Measurements from ENCODE around the gene CHRM5.

The CHRM5 gene

GRCh38 chr15:34114739-34115138 lies 146.4 kb downstream of the CHRM5 start:
- Histone ChIP-seq H3K36me3 (no peaks in the 10 kb centered on the region), H3K27ac (no peak overlapping the region), H3K27me3 (peaks cover 4% of the 10 kb centered on the region), H3K9me3 (no peaks in the 10 kb centered on the region), H3K4me3 (ENCODE audit: low read depth in 1 of 2, low read length in 1 of 2) (no peak overlapping the region), H3K4me1 (ENCODE audit: control insufficient read depth in 1 of 2, insufficient read depth in 1 of 2, low read depth in 1 of 2, low read length in 1 of 2) (no peaks in the 10 kb centered on the region)
- TF ChIP-seq CTCF (IDR thresholded peaks at IDR 0.05): no peak

GRCh38 chr15:34116620-34117019 lies 148.3 kb downstream of the CHRM5 start:
- Histone ChIP-seq H3K9me3 (no peaks in the 10 kb centered on the region), H3K27ac (no peak overlapping the region), H3K36me3 (no peaks in the 10 kb centered on the region), H3K4me3 (ENCODE audit: low read depth in 1 of 2, low read length in 1 of 2) (no peak overlapping the region), H3K27me3 (peaks cover 4% of the 10 kb centered on the region), H3K4me1 (ENCODE audit: control insufficient read depth in 1 of 2, insufficient read depth in 1 of 2, low read depth in 1 of 2, low read length in 1 of 2) (no peaks in the 10 kb centered on the region)
- TF ChIP-seq CTCF (IDR thresholded peaks at IDR 0.05): no peak

All from neutrophil (primary cell).